SK-N-SH treated with all-trans-retinoic acid at 6 μM for 48 hours (cell line): ENCODE results near the gene PKIG.

Experiments used
- BACH2 ChIP-seq: fragments of 250-450 bp; sonication (Bioruptor Pico); IDR thresholded peaks from 2 replicates; pipeline ENCODE4 v1.9.0; 2021; ENCODE audit warnings: mild to moderate bottlenecking, borderline replicate concordance
- GLIS3 ChIP-seq: fragments of 250-450 bp; sonication (Bioruptor Pico); IDR thresholded peaks from 2 replicates; pipeline ENCODE4 v1.5.0; 2020; ENCODE audit warnings: mild to moderate bottlenecking, moderate library complexity
- ISL1 ChIP-seq: fragments of 250-450 bp; sonication (Bioruptor Pico); IDR thresholded peaks from 2 replicates; pipeline ENCODE4 v2.1.2; 2022; ENCODE audit warnings: mild to moderate bottlenecking, moderate library complexity
- PPARA ChIP-seq: fragments of 250-450 bp; sonication (Bioruptor Pico); IDR thresholded peaks from 2 replicates; pipeline ENCODE4 v1.5.0; 2020; ENCODE audit warnings: mild to moderate bottlenecking, borderline replicate concordance
- RARB ChIP-seq: fragments of 250-450 bp; sonication (Bioruptor Pico); IDR thresholded peaks from 2 replicates; pipeline ENCODE4 v1.8.0; 2021; ENCODE audit warnings: mild to moderate bottlenecking, moderate library complexity
- ZC3H10 ChIP-seq: fragments of 250-450 bp; sonication (Bioruptor Pico); IDR thresholded peaks from 2 replicates; pipeline ENCODE4 v1.5.1; 2021; ENCODE audit warnings: mild to moderate bottlenecking, moderate library complexity
- ZFP30 ChIP-seq: fragments of 450-650 bp; formaldehyde crosslinking; IDR thresholded peaks from 2 replicates; pipeline ENCODE4 v1.5.0; 2022; ENCODE audit warnings: mild to moderate bottlenecking, moderate library complexity

DNA sequence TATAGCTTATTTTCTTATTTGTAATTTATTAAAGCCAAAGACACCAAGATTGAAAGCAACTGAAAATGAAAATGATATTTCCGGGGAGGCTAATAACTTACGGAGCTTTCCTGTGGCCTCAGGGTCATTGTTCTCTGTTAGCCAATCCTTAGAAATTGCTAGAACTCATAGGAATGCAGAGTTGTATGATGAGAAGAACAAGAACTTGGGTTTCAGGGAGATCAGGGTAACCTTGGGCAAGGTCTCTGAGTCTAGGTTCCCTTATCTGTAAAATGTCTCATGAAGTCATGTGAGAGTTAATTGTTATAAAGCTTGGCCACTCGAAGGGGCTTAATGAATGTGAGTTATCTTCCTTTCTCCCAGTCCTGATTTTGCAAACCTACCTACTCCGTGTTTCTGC is 40.4 kb upstream of the PKIG start:
- TF ChIP-seq ZFP30 (CRISPR knock-in tag) = no peak
- no peak for TF ChIP-seq RARB (CRISPR knock-in tag)
- TF ChIP-seq PPARA (CRISPR knock-in tag) = no peak
- TF ChIP-seq GLIS3 (CRISPR knock-in tag) = no peak
- no peak for TF ChIP-seq ISL1 (CRISPR knock-in tag)
- no peak for TF ChIP-seq BACH2 (CRISPR knock-in tag)
- TF ChIP-seq ZC3H10 (CRISPR knock-in tag) = no peak
